Measurements from ENCODE around the gene UBE2E3. TPM values are rescaled to one million over a fixed set of nuclear protein-coding genes. Genes with fewer than 3 reads are reported as not detected.

The UBE2E3 gene
- total RNA-seq, 3 donors from 2014 or later: 48.3 to 63.6 (median 52.8) TPM

GRCh38 chr2:181058378-181059269 lies 78.2 kb downstream of the UBE2E3 start:
- peak; percentile 48 for TF ChIP-seq CTCF (IDR thresholded peaks at IDR 0.05)
- H3K36me3 ChIP-seq (ENCODE audit: low read depth): no peaks in the 10 kb centered on the region
- ATAC-seq: peak; percentile 46
- no peaks in the 10 kb centered on the region for H3K9me3 ChIP-seq
- intact Hi-C loops (cut with DNase I, micrococcal nuclease): loop anchor here in 1 of 2 donors (5.0 kb wide), 1 partner anchor 931 kb away; no protein-coding TSS in a partner anchor
- H3K4me3 ChIP-seq: no peak overlapping the region
- H3K4me1 ChIP-seq (ENCODE audit: low read depth): no peaks in the 10 kb centered on the region
- DNase-seq: peak in 1 of 3 donors; percentile 69

GRCh38 chr2:181063696-181064095 lies 83.3 kb downstream of the UBE2E3 start:
- intact Hi-C loops (cut with DNase I, micrococcal nuclease): no loop called here
- DNase-seq: no peak
- H3K4me3 ChIP-seq: no peak overlapping the region
- no peaks in the 10 kb centered on the region for H3K4me1 ChIP-seq (ENCODE audit: low read depth)
- no peak for ATAC-seq
- H3K9me3 ChIP-seq: no peaks in the 10 kb centered on the region
- TF ChIP-seq CTCF (IDR thresholded peaks at IDR 0.05): no peak
- H3K36me3 ChIP-seq (ENCODE audit: low read depth): no peaks in the 10 kb centered on the region

GRCh38 chr2:181065458-181065857 lies 85.1 kb downstream of the UBE2E3 start:
- no peak overlapping the region for H3K4me3 ChIP-seq
- TF ChIP-seq CTCF (IDR thresholded peaks at IDR 0.05): no peak
- DNase-seq (no peak), ATAC-seq (no peak)
- H3K36me3 ChIP-seq (ENCODE audit: low read depth): no peaks in the 10 kb centered on the region
- H3K9me3 ChIP-seq: no peaks in the 10 kb centered on the region
- intact Hi-C loops (cut with DNase I, micrococcal nuclease): no loop called here
- H3K4me1 ChIP-seq (ENCODE audit: low read depth): peaks cover 8% of the 10 kb centered on the region

GRCh38 chr2:181066333-181066732 lies 85.9 kb downstream of the UBE2E3 start:
- peaks cover 8% of the 10 kb centered on the region for H3K4me1 ChIP-seq (ENCODE audit: low read depth)
- H3K36me3 ChIP-seq (ENCODE audit: low read depth): no peaks in the 10 kb centered on the region
- ATAC-seq (no peak), DNase-seq (no peak)
- intact Hi-C loops (cut with DNase I, micrococcal nuclease): no loop called here
- no peak overlapping the region for H3K4me3 ChIP-seq
- no peak for TF ChIP-seq CTCF (IDR thresholded peaks at IDR 0.05)
- H3K9me3 ChIP-seq: no peaks in the 10 kb centered on the region

- TF ChIP-seq CTCF (IDR thresholded peaks at IDR 0.05): no peak
- DNase-seq (no peak), ATAC-seq (peak; percentile 96)
- intact Hi-C loops (cut with DNase I, micrococcal nuclease): no loop called here
- Histone ChIP-seq H3K9me3 (no peaks in the 10 kb centered on the region), H3K36me3 (ENCODE audit: low read depth) (no peaks in the 10 kb centered on the region), H3K4me3 (no peak overlapping the region), H3K4me1 (ENCODE audit: low read depth) (peaks cover 8% of the 10 kb centered on the region)
Measured at GRCh38 chr2:181070119-181070835, 89.9 kb downstream of the UBE2E3 start.

Measured in mucosa of descending colon (tissue), 3 donors.